ENCODE results near the gene TPCN2.

Gene TPCN2

DNA sequence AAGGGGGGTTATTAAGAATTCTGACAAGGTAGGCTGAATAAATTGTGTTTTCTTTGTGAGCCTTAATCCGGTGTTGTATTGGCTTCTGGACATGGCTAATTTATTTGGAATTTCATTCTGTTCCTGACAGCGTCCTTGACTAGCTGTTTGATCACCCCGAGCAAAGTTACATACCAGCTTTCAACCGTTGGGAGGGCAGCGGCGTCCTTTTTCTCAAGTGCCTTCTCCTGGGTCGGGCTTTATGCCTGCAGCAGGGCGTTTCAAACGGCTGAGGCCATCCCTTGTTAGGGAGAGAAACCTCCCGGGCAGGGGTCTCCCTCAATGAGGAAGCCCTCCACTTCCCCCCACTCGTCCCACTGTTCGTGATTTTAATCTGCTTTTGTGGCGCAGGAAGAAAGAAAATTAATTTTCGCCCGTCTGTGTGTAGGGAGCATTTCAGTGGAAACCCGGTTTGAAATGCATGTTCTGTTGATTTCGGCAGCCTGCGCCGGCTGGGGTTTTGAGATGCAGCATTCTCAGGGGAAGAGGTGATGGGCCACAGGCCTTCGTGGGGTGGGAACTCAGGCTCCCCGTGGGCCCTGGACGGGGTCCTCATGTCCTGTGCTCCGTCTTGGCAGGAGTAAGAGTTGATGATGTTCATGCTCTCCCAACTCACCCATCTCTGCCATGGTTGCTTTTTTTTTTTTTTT lies 104.1 kb downstream of the TPCN2 start:
- Histone ChIP-seq H3K4me2 (no peak overlapping the region), H2AFZ (ENCODE audit: low read depth) (no peak overlapping the region), H3K4me3 (IDR thresholded peaks at IDR 0.05; ENCODE audit: insufficient read depth, low read depth, low read length) (no peak overlapping the region), H4K20me1 (ENCODE audit: insufficient read depth) (no peaks in the 10 kb centered on the region), H3K36me3 (ENCODE audit: insufficient read depth) (no peaks in the 10 kb centered on the region), H3K4me1 (ENCODE audit: low read depth, poor library complexity, severe bottlenecking) (no peaks in the 10 kb centered on the region), H3K27ac (no peak overlapping the region), H3K9ac (no peak overlapping the region), H3K27me3 (ENCODE audit: insufficient read depth, low read depth) (peaks cover 6% of the 10 kb centered on the region; the same call in 1 of the 2 replicates), H3K79me2 (ENCODE audit: insufficient read depth, low read depth) (no peaks in the 10 kb centered on the region)
- TF ChIP-seq, protein P1, sequence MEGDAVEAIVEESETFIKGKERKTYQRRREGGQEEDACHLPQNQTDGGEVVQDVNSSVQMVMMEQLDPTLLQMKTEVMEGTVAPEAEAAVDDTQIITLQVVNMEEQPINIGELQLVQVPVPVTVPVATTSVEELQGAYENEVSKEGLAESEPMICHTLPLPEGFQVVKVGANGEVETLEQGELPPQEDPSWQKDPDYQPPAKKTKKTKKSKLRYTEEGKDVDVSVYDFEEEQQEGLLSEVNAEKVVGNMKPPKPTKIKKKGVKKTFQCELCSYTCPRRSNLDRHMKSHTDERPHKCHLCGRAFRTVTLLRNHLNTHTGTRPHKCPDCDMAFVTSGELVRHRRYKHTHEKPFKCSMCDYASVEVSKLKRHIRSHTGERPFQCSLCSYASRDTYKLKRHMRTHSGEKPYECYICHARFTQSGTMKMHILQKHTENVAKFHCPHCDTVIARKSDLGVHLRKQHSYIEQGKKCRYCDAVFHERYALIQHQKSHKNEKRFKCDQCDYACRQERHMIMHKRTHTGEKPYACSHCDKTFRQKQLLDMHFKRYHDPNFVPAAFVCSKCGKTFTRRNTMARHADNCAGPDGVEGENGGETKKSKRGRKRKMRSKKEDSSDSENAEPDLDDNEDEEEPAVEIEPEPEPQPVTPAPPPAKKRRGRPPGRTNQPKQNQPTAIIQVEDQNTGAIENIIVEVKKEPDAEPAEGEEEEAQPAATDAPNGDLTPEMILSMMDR (conservative IDR thresholded peaks at IDR 0.05; ENCODE audit: low read depth, low read length): no peak

DNA sequence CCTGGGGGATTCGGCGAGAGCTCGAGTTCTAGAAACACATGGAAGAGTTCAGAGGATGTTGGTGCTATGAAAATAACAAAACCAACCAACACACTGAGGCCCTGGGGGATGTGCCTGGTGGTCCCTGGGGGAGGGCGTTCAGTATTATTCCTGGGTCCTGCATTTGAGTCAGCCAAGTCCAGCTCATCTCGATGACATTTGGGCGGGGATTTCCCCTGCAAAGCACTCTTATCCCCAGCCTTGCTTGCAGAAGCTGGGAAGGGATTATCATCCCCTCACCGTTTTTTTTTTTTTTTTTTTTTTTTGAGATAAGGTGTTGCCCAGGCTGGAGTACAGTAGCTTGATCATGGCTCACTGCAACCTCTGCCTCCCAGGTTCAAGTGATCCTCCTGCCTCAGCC lies 104.9 kb downstream of the TPCN2 start:
- H3K27me3 ChIP-seq (ENCODE audit: insufficient read depth, low read depth): peaks cover 4% of the 10 kb centered on the region; the same call in 1 of the 2 replicates
- H3K27ac ChIP-seq: no peak overlapping the region
- no peaks in the 10 kb centered on the region for H4K20me1 ChIP-seq (ENCODE audit: insufficient read depth)
- H3K9ac ChIP-seq: no peak overlapping the region
- H3K4me3 ChIP-seq (IDR thresholded peaks at IDR 0.05; ENCODE audit: insufficient read depth, low read depth, low read length): no peak overlapping the region
- TF ChIP-seq, protein P1 (conservative IDR thresholded peaks at IDR 0.05; ENCODE audit: low read depth, low read length): no peak
- H3K36me3 ChIP-seq (ENCODE audit: insufficient read depth): no peaks in the 10 kb centered on the region
- no peaks in the 10 kb centered on the region for H3K79me2 ChIP-seq (ENCODE audit: insufficient read depth, low read depth)
- no peaks in the 10 kb centered on the region for H3K4me1 ChIP-seq (ENCODE audit: low read depth, poor library complexity, severe bottlenecking)
- H3K4me2 ChIP-seq: no peak overlapping the region
- no peak overlapping the region for H2AFZ ChIP-seq (ENCODE audit: low read depth)

DNA sequence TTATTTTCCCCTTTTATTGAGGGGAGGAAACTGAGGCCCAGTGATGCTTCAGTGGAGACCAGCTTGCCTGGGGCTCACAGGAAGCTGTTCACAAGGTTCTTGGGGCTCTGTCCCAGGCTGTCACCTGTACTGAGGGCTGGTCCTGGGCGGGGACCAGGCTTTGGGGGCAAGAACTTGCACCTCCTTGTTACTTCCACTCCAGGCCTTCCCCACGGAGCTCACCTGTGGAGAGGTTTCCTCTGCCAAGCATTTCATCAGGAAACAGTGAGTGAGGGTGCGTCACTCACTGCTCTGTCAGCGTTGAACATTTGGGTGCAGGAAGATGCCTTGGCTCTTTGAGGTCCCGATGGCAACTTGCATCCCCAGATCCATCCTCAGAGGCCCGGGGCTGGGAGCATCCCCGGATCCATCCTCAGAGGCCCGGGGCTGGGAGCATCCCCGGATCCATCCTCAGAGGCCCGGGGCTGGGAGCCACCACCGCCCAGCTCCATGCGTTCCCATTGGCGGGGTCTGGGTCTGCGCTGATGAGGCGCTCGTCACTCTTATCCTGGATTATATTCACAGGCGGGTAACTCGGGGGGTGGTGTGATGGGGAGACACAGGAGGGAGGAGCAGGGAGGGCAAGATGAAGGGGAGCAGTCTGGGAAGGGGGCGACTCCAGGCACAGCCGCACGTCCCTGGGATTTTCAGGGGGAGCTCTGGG lies 105.6 kb downstream of the TPCN2 start:
- Histone ChIP-seq H3K27ac (no peak overlapping the region), H3K4me2 (no peak overlapping the region), H3K4me1 (ENCODE audit: low read depth, poor library complexity, severe bottlenecking) (no peaks in the 10 kb centered on the region), H3K27me3 (ENCODE audit: insufficient read depth, low read depth) (peaks cover 4% of the 10 kb centered on the region; the same call in 1 of the 2 replicates), H3K9ac (no peak overlapping the region), H3K79me2 (ENCODE audit: insufficient read depth, low read depth) (no peaks in the 10 kb centered on the region), H3K4me3 (IDR thresholded peaks at IDR 0.05; ENCODE audit: insufficient read depth, low read depth, low read length) (no peak overlapping the region), H3K36me3 (ENCODE audit: insufficient read depth) (no peaks in the 10 kb centered on the region), H2AFZ (ENCODE audit: low read depth) (no peak overlapping the region), H4K20me1 (ENCODE audit: insufficient read depth) (no peaks in the 10 kb centered on the region)
- TF ChIP-seq, protein P1 (conservative IDR thresholded peaks at IDR 0.05; ENCODE audit: low read depth, low read length): no peak

DNA sequence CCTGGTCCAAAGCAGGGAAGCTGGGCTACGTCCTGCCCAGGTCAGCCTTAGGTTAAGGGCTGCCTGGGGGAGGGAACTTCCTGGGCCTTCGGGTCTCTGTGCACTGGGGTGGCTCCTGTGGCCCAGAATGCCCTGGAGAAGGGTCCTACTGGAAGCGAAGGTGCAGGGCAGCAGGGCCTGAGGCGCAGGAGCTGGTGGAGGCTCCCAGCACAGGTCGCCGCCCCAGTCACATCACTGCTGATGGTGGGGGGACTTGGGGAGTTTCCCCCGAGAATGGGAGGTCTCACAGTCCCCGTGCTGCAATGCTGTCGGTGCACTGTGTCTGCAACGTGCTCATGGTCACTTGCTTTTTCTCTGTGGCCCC lies 106.2 kb downstream of the TPCN2 start:
- Histone ChIP-seq H3K36me3 (ENCODE audit: insufficient read depth) (no peaks in the 10 kb centered on the region), H3K79me2 (ENCODE audit: insufficient read depth, low read depth) (no peaks in the 10 kb centered on the region), H4K20me1 (ENCODE audit: insufficient read depth) (no peaks in the 10 kb centered on the region), H2AFZ (ENCODE audit: low read depth) (no peak overlapping the region), H3K4me3 (IDR thresholded peaks at IDR 0.05; ENCODE audit: insufficient read depth, low read depth, low read length) (no peak overlapping the region), H3K27me3 (ENCODE audit: insufficient read depth, low read depth) (peaks cover 4% of the 10 kb centered on the region; the same call in 1 of the 2 replicates), H3K27ac (no peak overlapping the region), H3K9ac (no peak overlapping the region), H3K4me1 (ENCODE audit: low read depth, poor library complexity, severe bottlenecking) (no peaks in the 10 kb centered on the region), H3K4me2 (no peak overlapping the region)
- TF ChIP-seq, protein P1 (conservative IDR thresholded peaks at IDR 0.05; ENCODE audit: low read depth, low read length): no peak

Data from KMS-11 (cell line).